DMS 273 (cell line): ENCODE data around the gene DNASE2B.
A peak's percentile ranks its signal among the peaks of the same experiment; 100 is the strongest.

Source experiments
- DNase-seq: peaks from one replicate; lab custom pipeline; 2025; ENCODE audit not compliant: unreplicated experiment; lab: John Stamatoyannopoulos, UW

DNASE2B gene, protein sequence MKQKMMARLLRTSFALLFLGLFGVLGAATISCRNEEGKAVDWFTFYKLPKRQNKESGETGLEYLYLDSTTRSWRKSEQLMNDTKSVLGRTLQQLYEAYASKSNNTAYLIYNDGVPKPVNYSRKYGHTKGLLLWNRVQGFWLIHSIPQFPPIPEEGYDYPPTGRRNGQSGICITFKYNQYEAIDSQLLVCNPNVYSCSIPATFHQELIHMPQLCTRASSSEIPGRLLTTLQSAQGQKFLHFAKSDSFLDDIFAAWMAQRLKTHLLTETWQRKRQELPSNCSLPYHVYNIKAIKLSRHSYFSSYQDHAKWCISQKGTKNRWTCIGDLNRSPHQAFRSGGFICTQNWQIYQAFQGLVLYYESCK

DNA sequence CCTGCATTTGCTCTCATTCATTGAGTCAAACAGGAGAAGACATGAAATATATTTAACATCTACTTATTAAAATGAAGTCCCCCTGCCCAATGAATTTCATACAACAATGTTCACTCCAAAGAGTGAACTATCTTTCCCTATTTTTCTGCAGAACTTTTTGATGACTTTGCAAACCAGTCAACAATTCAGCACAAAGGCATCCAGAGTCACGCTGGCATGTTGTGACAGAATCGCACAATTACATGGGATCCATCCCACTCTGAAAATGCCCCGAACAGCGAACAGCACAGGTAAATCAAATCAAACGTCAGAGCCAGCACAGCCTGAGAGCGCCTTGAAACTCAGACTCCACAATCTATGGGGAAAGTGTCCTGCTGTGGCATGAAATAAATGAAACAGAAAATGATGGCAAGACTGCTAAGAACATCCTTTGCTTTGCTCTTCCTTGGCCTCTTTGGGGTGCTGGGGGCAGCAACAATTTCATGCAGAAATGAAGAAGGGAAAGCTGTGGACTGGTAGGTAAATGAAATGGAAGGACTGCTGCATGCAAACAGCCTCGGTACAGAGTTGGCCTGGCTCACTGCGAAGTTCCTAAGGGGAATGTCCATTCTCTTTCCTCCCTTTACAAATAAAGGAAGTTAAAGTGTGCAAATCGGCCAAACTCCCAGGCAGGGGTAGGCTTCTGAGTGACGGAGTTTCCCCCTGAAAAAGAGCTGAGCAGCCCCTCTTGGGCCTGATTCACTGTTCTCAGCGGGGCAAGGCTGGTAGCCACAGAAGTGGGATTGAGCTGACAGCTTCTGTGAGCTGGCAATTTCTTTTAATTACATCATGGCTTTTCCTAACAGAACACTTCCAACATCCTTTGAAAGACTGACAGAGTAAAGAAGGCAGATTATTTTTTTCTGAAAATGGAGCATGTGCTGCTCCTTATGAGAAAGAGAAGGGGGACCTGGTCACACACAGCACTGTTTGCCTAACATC, at the start of gene DNASE2B:
Gene DNASE2B (plus strand): TSS at position 310 of the 981 bp plus-strand sequence. CDS start 81 bp downstream, at position 391.
- DNase-seq = no peak

DNA sequence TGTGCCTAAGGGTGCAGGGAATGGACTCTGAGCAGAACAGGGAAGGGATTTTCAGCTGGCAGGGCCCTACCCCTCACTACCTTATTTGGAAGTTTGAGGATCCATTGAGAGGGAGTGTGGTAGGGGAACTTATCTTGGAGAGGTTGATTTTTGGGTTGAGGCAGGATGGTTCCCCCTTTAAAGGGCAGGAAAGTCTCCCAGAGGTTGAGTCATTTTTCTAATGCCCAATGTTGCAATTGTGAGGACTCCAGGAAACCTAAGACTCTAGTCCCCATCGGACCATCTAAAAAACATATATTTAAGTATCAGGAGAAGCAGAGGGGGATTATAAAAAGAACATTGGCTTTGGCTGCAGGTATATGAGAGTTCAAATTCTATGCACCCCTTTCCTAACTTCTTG, 49.5 kb upstream of the DNASE2B start:
- no peak for DNase-seq

- no peak for DNase-seq
Measured at GRCh38 chr1:84350104-84350503, 48.2 kb upstream of the DNASE2B start.

- DNase-seq = no peak
Measured at GRCh38 chr1:84350550-84350949, 47.7 kb upstream of the DNASE2B start.

GRCh38 chr1:84352298-84353106, 45.8 kb upstream of the DNASE2B start:
- DNase-seq = no peak

DNA sequence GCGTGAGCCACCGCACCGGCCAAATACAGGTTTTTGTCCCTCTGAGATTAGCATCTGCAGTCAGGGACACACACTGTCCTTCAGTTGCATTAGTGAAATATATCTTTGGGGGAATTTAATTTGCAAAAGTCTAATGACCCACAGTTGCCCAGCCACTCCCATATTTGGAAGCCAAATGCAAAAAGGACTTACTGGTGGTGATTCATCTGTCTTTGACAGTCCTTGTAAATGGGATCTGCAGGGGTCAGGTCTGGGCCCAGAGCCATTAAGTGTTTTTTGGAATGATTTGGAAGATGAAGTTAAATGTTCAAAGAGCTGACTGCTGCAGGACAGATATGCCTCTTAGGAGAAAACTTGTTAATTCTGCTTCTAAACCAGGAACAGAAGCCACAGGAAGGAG, 44.6 kb upstream of the DNASE2B start:
- no peak for DNase-seq

- no peak for DNase-seq
Measured at GRCh38 chr1:84355556-84355955, 42.7 kb upstream of the DNASE2B start.

DNA sequence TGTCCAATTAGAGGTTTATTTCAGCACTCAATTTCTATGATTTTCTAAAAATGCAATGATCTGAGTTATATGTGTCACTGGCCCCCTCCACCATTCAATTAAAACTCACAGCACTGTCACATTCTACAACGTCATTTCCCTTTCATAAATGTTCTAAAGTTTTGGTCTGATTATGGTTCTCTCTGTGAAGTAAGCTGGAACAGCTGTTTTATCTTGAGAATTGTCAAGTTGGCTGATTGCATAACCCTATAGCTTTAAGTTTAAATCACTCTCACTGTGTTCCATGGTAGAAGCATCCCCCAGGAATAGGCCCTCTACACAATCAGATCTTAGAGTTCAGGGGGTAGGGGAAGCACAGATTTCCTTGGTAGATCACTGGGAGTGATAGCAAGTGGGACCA, 41.4 kb upstream of the DNASE2B start:
- DNase-seq = no peak

DNA sequence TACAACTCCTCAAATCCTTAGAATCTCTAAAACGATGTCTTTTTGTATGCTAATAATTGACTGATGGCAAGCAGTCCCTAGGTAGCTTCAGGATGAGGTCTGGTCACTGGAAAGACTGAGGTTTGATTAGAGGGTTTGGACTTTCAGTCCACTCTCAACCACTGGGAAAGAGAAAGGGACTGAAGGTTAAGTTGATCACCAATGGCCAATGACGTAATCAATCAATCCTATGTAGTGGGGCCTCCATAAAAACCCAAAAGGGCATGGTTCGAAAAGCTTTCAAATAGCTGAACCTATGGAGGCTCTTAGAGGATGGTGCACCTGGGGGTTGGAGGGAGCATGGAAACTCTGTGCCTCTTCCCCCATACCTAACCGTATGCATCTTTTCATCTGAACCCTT, 39.6 kb upstream of the DNASE2B start:
- no peak for DNase-seq

GRCh38 chr1:84360316-84360715, 38.0 kb upstream of the DNASE2B start:
- no peak for DNase-seq

DNA sequence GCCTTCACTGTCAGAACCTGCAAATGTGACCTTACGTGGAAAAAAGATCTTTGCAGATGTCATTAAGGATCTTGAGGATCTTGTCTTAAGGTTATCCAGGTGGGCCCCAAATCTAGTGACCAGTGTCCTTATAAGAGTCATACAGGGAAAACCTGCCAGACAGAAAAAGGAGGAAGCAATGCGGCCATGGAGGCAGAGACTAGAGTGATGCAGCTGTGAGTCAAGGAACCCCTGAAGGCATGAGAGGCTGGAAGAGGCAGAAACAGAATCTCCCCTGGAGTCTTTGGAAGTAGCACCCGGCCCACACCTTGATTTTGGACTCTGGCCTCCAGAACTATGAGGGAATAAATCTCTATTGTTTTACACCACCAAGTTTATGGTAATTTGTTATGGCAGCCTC, 36.5 kb upstream of the DNASE2B start:
- no peak for DNase-seq

DNA sequence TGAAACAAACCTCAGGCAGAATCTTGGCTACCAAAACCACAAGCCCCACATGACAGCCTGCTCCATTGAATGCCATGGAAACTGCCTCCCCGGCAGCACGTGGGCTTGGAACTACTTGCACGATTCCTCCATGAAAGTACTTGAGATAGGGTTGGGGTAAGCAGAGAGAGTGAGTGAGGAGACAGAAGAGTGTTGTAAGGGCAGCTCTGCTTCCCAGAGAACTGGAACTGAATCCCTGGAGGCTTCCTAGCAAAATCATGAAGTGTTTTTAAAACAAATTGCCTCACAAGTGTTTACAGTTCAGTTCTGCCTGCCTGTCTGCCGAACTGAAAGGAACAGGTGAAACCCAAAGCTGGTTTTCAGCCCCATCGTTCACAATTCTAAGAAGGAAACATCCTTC, 35.3 kb upstream of the DNASE2B start:
- no peak for DNase-seq

GRCh38 chr1:84363622-84364021, 34.7 kb upstream of the DNASE2B start:
- DNase-seq = no peak

- DNase-seq = no peak
Measured at GRCh38 chr1:84365225-84366221, 32.8 kb upstream of the DNASE2B start.

- DNase-seq = no peak
Measured at GRCh38 chr1:84366786-84367185, 31.5 kb upstream of the DNASE2B start.

DNA sequence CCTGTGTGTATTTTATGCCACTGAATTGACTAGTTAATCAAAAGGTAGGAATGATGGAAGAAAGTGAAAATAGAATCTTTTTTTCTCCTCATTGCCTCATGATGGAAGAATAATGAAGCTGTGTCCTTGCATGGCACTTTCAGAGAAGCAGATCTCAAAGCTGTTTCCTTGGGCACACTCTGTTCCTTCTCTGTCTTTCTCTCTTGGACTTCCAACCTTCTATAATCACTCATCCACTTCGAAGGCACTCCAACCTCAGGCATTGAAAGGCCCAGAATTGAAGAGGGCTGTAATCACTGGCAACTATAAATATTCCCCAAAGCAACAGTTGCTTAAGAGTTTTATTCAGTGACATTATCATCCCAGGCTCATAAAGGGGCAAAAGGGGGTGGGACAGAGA, 31.1 kb upstream of the DNASE2B start:
- no peak for DNase-seq

- no peak for DNase-seq
Measured at GRCh38 chr1:84368441-84368840, 29.8 kb upstream of the DNASE2B start.

DNA sequence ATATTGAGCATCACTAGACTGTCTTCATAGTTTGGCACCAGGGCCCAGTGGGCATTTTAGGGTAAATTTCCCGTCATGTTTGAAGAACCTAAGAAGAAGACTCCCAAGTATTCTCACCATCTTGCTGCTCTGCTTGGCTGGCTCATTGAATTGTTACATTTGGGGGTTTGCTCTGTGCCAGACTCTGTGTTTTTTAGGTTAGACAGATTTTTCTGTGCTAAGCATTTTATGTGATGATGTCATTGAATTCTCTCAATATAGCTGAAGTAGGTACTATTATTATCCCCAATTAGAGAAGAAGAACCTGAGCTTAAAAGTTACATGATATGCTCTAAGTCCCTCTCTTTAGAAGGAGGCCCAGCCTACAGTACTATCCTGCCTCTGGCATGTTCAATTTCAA, 28.0 kb upstream of the DNASE2B start:
- no peak for DNase-seq

GRCh38 chr1:84370831-84371394, 27.4 kb upstream of the DNASE2B start:
- DNase-seq = peak; percentile 5
